HepG2 (cell line): ENCODE results near the gene CNTFR.

Experiments used
- CTCF ChIP-seq: sonication (generic); formaldehyde crosslinking; IDR thresholded peaks from 2 replicates; pipeline ENCODE4 v1.5.0; 2020; ENCODE audit warnings: mild to moderate bottlenecking, missing genetic modification reagents, moderate library complexity
- DMAP1 ChIP-seq: IDR thresholded peaks from 2 replicates; pipeline ENCODE4 v1.6.1; 2016
- DPF2 ChIP-seq: sonication (generic); formaldehyde crosslinking; IDR thresholded peaks from 2 replicates; pipeline ENCODE4 v1.4.0; 2020; ENCODE audit warnings: mild to moderate bottlenecking, low read depth, missing genetic modification reagents, borderline replicate concordance
- E2F1 ChIP-seq: sonication (generic); formaldehyde crosslinking; IDR thresholded peaks from 2 replicates; pipeline ENCODE4 v1.5.0; 2020; ENCODE audit warnings: missing genetic modification reagents
- EZH2 ChIP-seq: conservative IDR thresholded peaks from 2 replicates; pipeline ENCODE4 v1.6.1; 2012; ENCODE audit warnings: mild to moderate bottlenecking, low read depth, low read length, moderate library complexity
- POLR2A ChIP-seq, 2 experiments: IDR thresholded peaks; 2 replicates each; pipeline ENCODE4 v1.6.1; 2011; ENCODE audit warnings: low read depth in 2 of 2, low read length in 2 of 2, mild to moderate bottlenecking in 1 of 2, moderate library complexity in 1 of 2; ENCODE audit not compliant: insufficient read depth in 1 of 2
- SALL1 ChIP-seq: sonication (generic); formaldehyde crosslinking; IDR thresholded peaks from 2 replicates; pipeline ENCODE4 v1.8.0; 2022; ENCODE audit warnings: mild to moderate bottlenecking, missing genetic modification reagents
- ZBTB2 ChIP-seq: sonication (generic); formaldehyde crosslinking; IDR thresholded peaks from 2 replicates; pipeline ENCODE4 v1.8.0; 2022; ENCODE audit warnings: low read depth, missing genetic modification reagents
- ZBTB26 ChIP-seq: IDR thresholded peaks from 2 replicates; pipeline ENCODE4 v1.6.1; 2016; ENCODE audit warnings: missing compliant biosample characterization, missing genetic modification reagents, borderline replicate concordance
- ZFX ChIP-seq: sonication (generic); formaldehyde crosslinking; IDR thresholded peaks from 2 replicates; pipeline ENCODE4 v1.4.0; 2020; ENCODE audit warnings: mild to moderate bottlenecking, low read depth, missing genetic modification reagents, moderate library complexity
- ZKSCAN8 ChIP-seq: IDR thresholded peaks from 2 replicates; pipeline ENCODE4 v1.6.1; 2016; ENCODE audit warnings: borderline replicate concordance, missing genetic modification reagents, missing compliant biosample characterization
- ZNF451 ChIP-seq: sonication (generic); formaldehyde crosslinking; IDR thresholded peaks from 2 replicates; pipeline ENCODE4 v1.5.0; 2020; ENCODE audit warnings: mild to moderate bottlenecking, missing genetic modification reagents
- ZNF530 ChIP-seq: sonication (generic); formaldehyde crosslinking; IDR thresholded peaks from 2 replicates; pipeline ENCODE4 v1.5.0; 2020; ENCODE audit warnings: low read depth, mild to moderate bottlenecking, missing genetic modification reagents
- ZNF780A ChIP-seq: sonication (generic); formaldehyde crosslinking; IDR thresholded peaks from 2 replicates; pipeline ENCODE4 v1.8.0; 2022; ENCODE audit warnings: mild to moderate bottlenecking, missing genetic modification reagents, moderate library complexity

- TF ChIP-seq DMAP1 (no peak), CTCF (no peak), DPF2 (no peak), ZBTB26 (CRISPR knock-in tag) (no peak), SALL1 (CRISPR knock-in tag) (no peak), EZH2 (no peak), POLR2A (IDR thresholded peaks at IDR 0.05; ENCODE audit: insufficient read depth in 1 of 2, low read depth in 2 of 2, low read length in 2 of 2) (no peak), ZNF780A (CRISPR knock-in tag) (no peak), ZFX (CRISPR knock-in tag) (no peak), ZNF451 (CRISPR knock-in tag) (no peak), ZBTB2 (no peak), ZKSCAN8 (CRISPR knock-in tag) (no peak), E2F1 (CRISPR knock-in tag) (no peak), ZNF530 (CRISPR knock-in tag) (no peak)
Observed at GRCh38 chr9:34570809-34571480, 18.6 kb downstream of the CNTFR start.
